GM19438 (cell line): ENCODE results near the gene CYP2C18.
"Not testable (repeated sequence)": the region's sequence is repeated elsewhere in the genome, so short reads cannot be mapped to it uniquely, and the experiment has no call there.

ENCODE experiments used
- ATAC-seq: cut with Tn5 transposase; IDR thresholded peaks from one replicate; pipeline ENCODE4 v1.9.1; 2021; ENCODE audit warnings: low read depth; ENCODE audit not compliant: unreplicated experiment

The CYP2C18 gene

GRCh38 chr10:94738588-94738987 is 55.1 kb downstream of the CYP2C18 start:
- ATAC-seq: no peak

DNA sequence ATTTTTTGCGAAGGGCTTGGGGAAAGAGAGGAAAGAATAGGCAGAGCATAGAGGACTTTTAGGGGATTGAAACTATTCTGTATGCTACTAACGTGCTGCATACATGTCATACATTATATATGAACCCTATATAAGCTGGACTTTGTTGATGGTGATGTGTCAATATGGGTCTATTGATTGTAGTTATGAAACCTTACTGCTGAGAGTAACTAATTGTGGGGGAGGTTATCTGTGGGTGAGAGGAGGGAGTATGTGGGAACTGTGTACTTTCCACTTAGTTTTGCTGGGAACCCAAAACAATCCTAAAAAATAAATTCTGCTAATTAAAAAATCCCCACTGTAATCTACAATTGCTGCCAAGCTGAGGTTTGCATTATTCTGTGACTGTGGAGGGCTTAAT is 63.6 kb downstream of the CYP2C18 start:
- ATAC-seq: no peak

DNA sequence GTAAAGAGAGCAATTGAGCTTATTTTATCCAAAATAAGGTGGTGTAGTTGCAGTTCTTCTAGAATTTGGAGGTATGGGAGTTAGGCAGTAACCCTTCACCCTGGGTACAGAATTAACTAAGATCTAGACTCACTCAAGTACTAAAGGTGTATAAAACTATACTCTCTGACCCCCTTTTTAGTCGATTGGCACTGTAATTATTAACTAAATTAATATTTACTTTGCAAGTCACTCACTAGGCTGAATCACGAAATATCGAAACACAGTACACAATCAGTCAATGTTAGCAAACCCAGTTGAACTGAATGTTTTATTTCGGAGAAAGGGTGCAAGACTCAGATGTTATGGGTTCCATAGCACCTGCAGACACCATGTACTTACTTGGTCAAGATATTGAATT is 64.3 kb downstream of the CYP2C18 start:
- ATAC-seq: no peak

DNA sequence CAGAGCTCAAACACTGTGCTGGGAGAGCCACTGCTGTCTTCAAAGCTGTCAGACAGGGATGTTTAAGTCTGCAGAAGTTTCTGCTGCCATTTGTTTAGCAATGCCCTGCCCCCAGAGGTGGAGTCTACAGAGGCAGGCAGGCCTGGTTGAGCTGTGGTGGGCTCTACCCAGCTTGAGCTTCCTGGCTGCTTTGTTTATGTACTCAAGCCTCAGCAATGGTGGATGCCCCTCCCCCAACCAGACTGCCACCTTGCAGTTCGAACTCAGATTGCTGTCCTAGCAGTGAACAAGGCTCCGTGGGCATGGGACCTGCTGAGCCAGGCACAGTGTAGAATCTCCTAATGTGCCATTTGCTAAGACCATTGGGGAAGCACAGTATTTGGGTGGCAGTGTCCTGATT is 74.4 kb downstream of the CYP2C18 start:
- ATAC-seq: no peak

DNA sequence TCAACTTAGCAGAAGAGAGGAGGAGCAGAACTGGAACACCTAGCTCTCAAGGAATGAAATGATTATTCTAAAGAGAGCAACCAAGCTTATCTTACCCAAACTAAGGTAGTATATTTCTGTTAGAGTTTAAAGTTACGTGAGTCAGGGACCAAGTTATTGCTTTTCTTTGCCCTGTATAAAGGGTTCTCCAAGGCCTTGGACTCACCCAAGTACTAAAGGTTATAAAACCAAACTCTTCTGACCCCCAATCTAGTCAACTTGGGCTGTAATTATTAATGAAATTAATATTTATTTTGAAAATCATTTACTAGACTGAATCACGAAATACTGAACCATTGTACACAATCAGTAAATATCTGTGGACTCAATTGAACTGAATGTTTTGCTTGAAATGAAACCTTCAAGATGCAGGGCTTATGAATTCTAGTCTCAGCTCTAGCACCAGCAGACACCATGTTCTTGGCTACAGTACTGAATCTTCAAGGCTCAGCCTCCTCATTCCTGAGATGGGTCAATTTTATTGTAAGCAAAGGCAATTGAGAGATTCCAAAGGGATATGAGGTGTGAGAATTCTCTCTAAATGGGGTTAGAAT is 77.2 kb downstream of the CYP2C18 start:
- ATAC-seq: no peak

GRCh38 chr10:94762393-94762792 is 78.9 kb downstream of the CYP2C18 start, which contains the start of gene CYP2C19:
Gene CYP2C19 (plus strand): TSS chr10:94762681. CDS start chr10:94762706, 25 bp downstream.
- ATAC-seq: no peak

DNA sequence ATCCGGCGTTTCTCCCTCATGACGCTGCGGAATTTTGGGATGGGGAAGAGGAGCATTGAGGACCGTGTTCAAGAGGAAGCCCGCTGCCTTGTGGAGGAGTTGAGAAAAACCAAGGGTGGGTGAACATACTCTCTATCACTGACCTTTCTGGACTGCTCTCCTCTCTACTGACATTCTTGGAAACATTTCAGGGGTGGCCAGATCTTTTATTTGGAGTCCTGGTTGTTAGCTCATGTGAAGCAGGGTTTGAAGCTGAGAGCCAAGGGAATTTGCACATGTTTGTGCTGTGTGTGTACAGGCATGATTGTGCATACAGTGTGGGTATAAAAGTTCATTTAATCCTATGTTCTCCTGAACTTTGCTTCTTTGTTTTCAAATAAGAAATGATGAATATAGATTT is 91.9 kb downstream of the CYP2C18 start:
- ATAC-seq: not testable (repeated sequence)

GRCh38 chr10:94777886-94778458 is 94.4 kb downstream of the CYP2C18 start:
- no peak for ATAC-seq

- ATAC-seq: no peak
Observed at GRCh38 chr10:94780844-94781243, 97.3 kb downstream of the CYP2C18 start.

DNA sequence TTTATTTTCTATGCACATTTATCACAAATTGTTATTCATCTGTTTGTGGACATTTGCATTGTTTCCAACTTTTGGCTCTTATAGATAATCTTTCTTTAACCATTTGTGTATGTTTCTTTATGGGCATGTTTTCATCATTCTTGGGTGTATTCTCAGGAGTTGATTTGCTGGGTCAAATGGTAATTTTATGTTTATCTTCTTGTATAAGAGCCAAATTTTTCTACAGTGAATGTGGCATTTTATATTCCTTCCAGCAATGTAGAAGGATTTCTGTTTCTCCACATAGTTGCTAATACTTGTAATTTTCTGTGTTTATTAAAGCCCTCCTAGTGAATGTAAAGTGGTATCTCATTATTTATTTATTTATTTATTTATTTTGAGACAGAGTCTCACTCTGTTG is 100.7 kb downstream of the CYP2C18 start:
- ATAC-seq: no peak

GRCh38 chr10:94785211-94785610 is 101.7 kb downstream of the CYP2C18 start:
- no peak for ATAC-seq
